Upper lobe of right lung (tissue), 1 donor: ENCODE measurements around the gene PHKB. TPM values are rescaled to one million over a fixed set of nuclear protein-coding genes. Genes with fewer than 3 reads are reported as not detected.
"Not testable (repeated sequence)": the region's sequence is repeated elsewhere in the genome, so short reads cannot be mapped to it uniquely, and the experiment has no call there.

Source experiments
- ATAC-seq: fragments of 200-7000 bp; cut with Tn5 transposase; one replicate; pipeline ENCODE4 v1.9.1; 2020; ENCODE audit warnings: mild to moderate bottlenecking, moderate library complexity
- DNase-seq: peaks from one replicate; pipeline ENCODE4 v3.0.0-alpha.2; 2020
- H3K27ac ChIP-seq: fragments of 200-600 bp; one replicate; pipeline ENCODE4 v1.8.0; 2022
- H3K27me3 ChIP-seq: fragments of 200-600 bp; one replicate; pipeline ENCODE4 v1.8.0; 2022; ENCODE audit warnings: mild to moderate bottlenecking
- H3K36me3 ChIP-seq: fragments of 200-600 bp; one replicate; pipeline ENCODE4 v1.8.0; 2022
- H3K4me1 ChIP-seq: fragments of 200-600 bp; one replicate; pipeline ENCODE4 v1.8.0; 2022
- H3K4me3 ChIP-seq: fragments of 200-600 bp; one replicate; pipeline ENCODE4 v1.8.0; 2022; ENCODE audit warnings: mild to moderate bottlenecking
- H3K9me3 ChIP-seq: fragments of 200-600 bp; one replicate; pipeline ENCODE4 v1.8.0; 2022
- intact Hi-C: fragments of 100-400 bp; cut with DNase I; formaldehyde crosslinking; loops from one replicate; pipeline ENCODE4 v1.11.0; 2022
- total RNA-seq: library from RNA; stranded (reverse); fragmentation: NEBNext Ultra II Directional; extraction: Animal tissue kit (Norgen Biotek cat#: 25700); gene quantifications from one replicate; pipeline ENCODE4 v1.2.1, GENCODE V29; 2021
- TF ChIP-seq, protein P1 (sequence below): fragments of 200-600 bp; IDR thresholded peaks from one replicate; pipeline ENCODE4 v1.8.0; 2022; ENCODE audit warnings: antibody characterized with exemption
- donor health status: DM: no; HTN: yes; CAD: no; lungs with severe emphysema.

Gene PHKB
- total RNA-seq, 1 donor from 2014 or later: 91.8 TPM

- intact Hi-C loops: no loop called here
- Histone ChIP-seq H3K27ac (no peak overlapping the region), H3K27me3 (no peaks in the 10 kb centered on the region), H3K4me3 (no peak overlapping the region), H3K4me1 (no peaks in the 10 kb centered on the region), H3K9me3 (no peaks in the 10 kb centered on the region), H3K36me3 (peaks cover 48% of the 10 kb centered on the region)
- TF ChIP-seq, protein P1, sequence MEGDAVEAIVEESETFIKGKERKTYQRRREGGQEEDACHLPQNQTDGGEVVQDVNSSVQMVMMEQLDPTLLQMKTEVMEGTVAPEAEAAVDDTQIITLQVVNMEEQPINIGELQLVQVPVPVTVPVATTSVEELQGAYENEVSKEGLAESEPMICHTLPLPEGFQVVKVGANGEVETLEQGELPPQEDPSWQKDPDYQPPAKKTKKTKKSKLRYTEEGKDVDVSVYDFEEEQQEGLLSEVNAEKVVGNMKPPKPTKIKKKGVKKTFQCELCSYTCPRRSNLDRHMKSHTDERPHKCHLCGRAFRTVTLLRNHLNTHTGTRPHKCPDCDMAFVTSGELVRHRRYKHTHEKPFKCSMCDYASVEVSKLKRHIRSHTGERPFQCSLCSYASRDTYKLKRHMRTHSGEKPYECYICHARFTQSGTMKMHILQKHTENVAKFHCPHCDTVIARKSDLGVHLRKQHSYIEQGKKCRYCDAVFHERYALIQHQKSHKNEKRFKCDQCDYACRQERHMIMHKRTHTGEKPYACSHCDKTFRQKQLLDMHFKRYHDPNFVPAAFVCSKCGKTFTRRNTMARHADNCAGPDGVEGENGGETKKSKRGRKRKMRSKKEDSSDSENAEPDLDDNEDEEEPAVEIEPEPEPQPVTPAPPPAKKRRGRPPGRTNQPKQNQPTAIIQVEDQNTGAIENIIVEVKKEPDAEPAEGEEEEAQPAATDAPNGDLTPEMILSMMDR: no peak
- DNase-seq (no peak), ATAC-seq (no peak)
Observed at GRCh38 chr16:47666434-47666833, 205.3 kb downstream of the PHKB start.

- H3K9me3 ChIP-seq: no peaks in the 10 kb centered on the region
- intact Hi-C loops: no loop called here
- no peak overlapping the region for H3K4me3 ChIP-seq
- no peak overlapping the region for H3K27ac ChIP-seq
- H3K4me1 ChIP-seq: no peaks in the 10 kb centered on the region
- peaks cover 40% of the 10 kb centered on the region for H3K36me3 ChIP-seq
- DNase-seq (no peak), ATAC-seq (no peak)
- TF ChIP-seq, protein P1: no peak
- no peaks in the 10 kb centered on the region for H3K27me3 ChIP-seq
Observed at GRCh38 chr16:47667956-47668355, 206.8 kb downstream of the PHKB start.

DNA sequence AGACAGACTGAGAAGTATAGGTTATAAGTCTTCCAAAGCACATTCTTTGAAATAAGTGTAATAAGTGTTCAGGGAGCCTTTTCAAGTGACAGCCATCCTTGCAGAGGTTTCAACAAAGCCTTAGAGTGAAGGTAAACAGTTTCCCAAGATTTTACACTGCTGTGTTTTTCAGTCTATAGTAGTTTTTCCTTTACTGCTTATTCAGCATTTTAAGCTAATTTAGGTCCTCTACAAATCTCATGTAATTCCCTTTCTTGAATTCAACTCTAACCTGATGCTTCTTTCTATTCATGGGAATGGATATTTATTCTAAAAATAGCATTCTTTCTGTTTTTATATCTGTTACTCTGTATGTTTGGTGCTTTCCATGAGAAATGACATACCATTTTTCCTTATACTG, 211.3 kb downstream of the PHKB start:
- intact Hi-C loops: no loop called here
- no peaks in the 10 kb centered on the region for H3K27me3 ChIP-seq
- H3K9me3 ChIP-seq: no peaks in the 10 kb centered on the region
- H3K4me3 ChIP-seq: no peak overlapping the region
- TF ChIP-seq, protein P1: no peak
- ATAC-seq (no peak), DNase-seq (no peak)
- H3K36me3 ChIP-seq: peaks cover 66% of the 10 kb centered on the region
- H3K27ac ChIP-seq: no peak overlapping the region
- no peaks in the 10 kb centered on the region for H3K4me1 ChIP-seq

DNA sequence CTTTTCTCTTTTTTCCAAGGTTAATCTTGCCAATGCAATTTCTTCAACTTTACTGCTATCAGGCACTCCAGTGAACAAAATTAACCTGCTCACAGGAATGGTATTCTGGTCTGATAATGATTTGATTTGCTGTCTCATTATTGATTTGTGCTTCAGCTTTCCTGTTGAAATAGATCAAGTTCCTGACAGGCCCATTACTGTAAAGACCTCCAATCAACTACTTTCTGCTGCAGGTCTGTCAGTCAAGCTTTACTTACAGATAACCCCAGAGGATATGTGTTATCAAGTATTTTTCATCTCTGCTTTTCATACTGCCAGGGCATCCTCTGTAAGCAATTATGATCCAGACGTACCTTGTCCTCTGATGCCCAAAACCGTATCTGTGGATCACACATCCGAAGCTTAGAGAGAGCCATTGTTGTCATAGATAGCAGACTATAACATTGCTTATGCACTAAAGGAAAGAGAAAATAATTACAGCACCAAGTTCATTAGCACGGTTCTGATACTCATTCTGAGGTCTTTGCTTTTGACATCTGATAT, 215.6 kb downstream of the PHKB start:
- TF ChIP-seq, protein P1: no peak
- intact Hi-C loops: no loop called here
- DNase-seq: no peak
- no peak for ATAC-seq
- Histone ChIP-seq H3K27me3 (no peaks in the 10 kb centered on the region), H3K9me3 (no peaks in the 10 kb centered on the region), H3K27ac (no peak overlapping the region), H3K36me3 (peaks cover 36% of the 10 kb centered on the region), H3K4me1 (no peaks in the 10 kb centered on the region), H3K4me3 (no peak overlapping the region)

DNA sequence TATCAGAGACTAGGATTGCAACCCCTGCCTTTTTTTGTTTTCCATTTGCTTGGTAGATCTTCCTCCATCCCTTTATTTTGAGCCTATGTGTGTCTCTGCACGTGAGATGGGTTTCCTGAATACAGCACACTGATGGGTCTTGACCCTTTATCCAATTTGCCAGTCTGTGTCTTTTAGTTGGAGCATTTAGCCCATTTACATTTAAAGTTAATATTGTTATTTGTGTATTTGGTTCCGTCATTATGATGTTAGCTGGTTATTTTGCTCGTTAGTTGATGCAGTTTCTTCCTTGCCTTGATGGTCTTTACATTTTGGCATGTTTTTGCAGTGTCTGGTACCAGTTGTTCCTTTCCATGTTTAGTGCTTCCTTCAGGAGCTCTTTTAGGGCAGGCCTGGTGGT, 220.4 kb downstream of the PHKB start:
- H3K4me3 ChIP-seq, H3K36me3 ChIP-seq, H3K4me1 ChIP-seq, DNase-seq, intact Hi-C loops, H3K27ac ChIP-seq, H3K9me3 ChIP-seq, H3K27me3 ChIP-seq, ATAC-seq: not testable (repeated sequence)

DNA sequence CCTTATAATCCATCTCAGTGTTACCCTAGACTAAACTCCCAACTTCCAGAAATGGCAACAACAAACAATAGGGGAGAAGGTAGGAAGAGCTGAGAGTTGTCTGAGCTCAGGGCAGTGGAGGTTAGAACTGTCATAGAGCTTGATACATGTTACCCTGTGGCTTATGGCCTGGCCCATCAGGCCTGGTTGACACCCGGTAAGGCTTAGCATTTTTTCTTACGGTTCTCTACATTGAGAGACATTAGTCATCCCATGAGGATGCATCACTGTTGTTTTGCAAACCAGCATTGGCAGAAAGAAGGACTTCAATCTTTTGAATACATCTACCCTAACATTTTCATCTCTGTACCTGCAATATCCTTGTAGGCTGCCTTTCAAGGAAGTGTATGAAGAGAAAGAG, 226.6 kb downstream of the PHKB start:
- no peaks in the 10 kb centered on the region for H3K9me3 ChIP-seq
- ATAC-seq (no peak), DNase-seq (no peak)
- intact Hi-C loops: no loop called here
- no peaks in the 10 kb centered on the region for H3K27me3 ChIP-seq
- H3K4me3 ChIP-seq: no peak overlapping the region
- peaks cover 41% of the 10 kb centered on the region for H3K36me3 ChIP-seq
- TF ChIP-seq, protein P1: no peak
- no peaks in the 10 kb centered on the region for H3K4me1 ChIP-seq
- H3K27ac ChIP-seq: no peak overlapping the region
